CD4-positive, alpha-beta T cell treated with Interleukin-10 for 1 hour (primary cell): ENCODE results near the gene SMC2.

Source experiments
- DNase-seq: peaks from one replicate; pipeline ENCODE4 v3.0.0-alpha.2; 2020

The SMC2 gene

DNA sequence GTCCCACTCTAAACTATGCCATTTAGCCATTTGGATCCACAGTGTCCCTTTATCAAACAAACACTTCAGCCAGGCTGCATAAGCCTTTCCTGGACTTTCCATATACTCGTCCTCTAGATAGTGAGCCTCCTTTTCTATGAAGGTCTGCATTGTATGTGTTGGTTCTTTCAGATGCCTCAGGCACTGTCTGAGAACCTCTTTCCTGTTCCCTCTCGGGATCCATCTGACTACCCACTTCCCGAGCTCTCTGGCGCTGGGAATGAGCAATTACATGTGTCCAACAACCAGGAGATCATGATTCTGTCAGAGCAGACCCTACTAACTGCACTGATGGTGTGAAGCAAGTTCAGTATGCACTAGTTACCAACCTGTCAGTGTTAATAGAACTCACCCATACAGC lies 14.2 kb downstream of the SMC2 start:
- DNase-seq, result no peak

- DNase-seq, result no peak
Observed at GRCh38 chr9:104110509-104110908, 16.4 kb downstream of the SMC2 start.

- DNase-seq, result no peak
Observed at GRCh38 chr9:104118916-104119315, 24.8 kb downstream of the SMC2 start.

DNA sequence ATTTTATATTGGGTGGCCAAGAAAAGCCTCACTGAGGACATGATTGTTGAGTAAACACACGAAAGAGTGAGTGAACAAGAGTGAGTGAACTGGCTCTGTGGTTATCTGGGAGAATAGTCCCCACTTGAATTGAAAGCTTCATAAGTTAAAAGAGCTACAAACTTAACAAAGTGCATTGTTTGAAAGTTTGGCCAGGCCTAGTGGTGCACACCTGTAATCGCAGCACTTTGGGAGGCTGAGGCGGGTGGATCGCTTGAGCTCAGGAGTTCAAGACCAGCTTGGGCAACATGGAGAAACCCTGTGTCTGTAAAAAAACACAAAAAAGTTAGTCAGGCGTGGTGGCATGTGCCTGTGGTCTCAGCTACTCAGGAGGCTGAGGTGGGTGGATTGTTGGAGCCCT lies 26.9 kb downstream of the SMC2 start:
- DNase-seq, result no peak

GRCh38 chr9:104138243-104138868 lies 44.2 kb downstream of the SMC2 start:
- no peak for DNase-seq

- no peak for DNase-seq
Observed at GRCh38 chr9:104142799-104143549, 48.9 kb downstream of the SMC2 start.

DNA sequence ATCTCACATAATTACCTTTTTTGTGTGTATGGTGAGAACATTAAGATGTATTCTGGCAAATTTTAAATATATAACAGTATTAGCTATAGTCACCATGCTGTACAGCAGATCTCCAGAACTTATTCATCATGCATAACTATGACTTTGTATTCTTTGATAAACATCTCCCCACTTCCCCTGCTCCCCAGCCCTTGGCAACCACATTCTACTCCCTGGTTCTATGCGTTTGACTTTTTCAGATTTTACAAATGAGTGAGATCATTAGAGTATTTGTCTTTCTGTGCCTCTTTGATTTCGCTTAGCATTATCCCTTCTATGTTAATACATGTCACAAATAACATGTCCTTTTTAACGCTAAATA lies 49.4 kb downstream of the SMC2 start:
- no peak for DNase-seq

- DNase-seq, result no peak
Observed at GRCh38 chr9:104144336-104144735, 50.2 kb downstream of the SMC2 start.

DNA sequence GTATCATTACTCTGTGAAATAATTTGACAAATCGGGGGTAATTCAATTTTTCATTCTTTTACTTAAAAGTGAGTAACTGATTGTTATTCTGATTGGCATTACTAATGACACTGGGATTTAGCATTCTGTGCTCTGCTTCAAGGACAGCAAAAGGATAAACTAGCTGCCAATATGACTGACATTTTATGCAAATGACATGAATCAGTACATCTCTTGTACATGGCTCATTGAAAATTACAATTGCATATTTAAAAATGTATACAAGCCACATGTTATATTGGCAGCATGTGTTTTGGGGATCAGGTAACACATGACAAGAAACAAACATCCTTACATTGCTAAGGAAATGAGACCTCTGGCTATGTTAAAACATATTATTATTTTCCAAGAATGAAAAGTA lies 79.0 kb downstream of the SMC2 start:
- no peak for DNase-seq

- no peak for DNase-seq
Observed at GRCh38 chr9:104177003-104177611, 83.0 kb downstream of the SMC2 start.

DNA sequence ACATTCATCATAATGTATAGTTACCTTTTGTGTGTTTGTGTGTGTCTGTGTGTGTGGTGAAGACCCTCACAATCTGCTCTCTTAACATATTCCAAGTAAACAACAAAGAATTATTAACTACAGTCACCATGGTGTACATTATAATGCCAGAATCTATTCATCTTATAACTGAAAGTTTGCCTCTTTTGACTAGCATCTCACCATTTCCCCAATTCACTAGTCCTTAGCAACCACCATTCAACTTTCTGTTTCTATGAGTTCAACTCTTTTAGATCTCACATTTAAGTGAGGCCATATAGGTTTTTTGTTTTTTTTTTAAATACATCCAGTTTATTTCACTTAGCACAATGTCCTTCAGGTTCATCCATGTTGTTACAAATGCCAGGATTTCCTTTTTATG lies 83.6 kb downstream of the SMC2 start:
- DNase-seq, result no peak
